ENCODE results near the gene SNX13.
"Not testable (repeated sequence)": the region's sequence is repeated elsewhere in the genome, so short reads cannot be mapped to it uniquely, and the experiment has no call there.

Gene SNX13

GRCh38 chr7:17846935-17847334, 93.4 kb downstream of the SNX13 start:
- DNase-seq (ENCODE audit: low read depth in 2 of 2), result no peak

- DNase-seq (ENCODE audit: low read depth in 2 of 2), result no peak
Measured at GRCh38 chr7:17845197-17845547, 95.1 kb downstream of the SNX13 start.

- DNase-seq (ENCODE audit: low read depth in 2 of 2), result no peak
Measured at GRCh38 chr7:17844514-17845196, 95.6 kb downstream of the SNX13 start.

- no peak for DNase-seq (ENCODE audit: low read depth in 2 of 2)
Measured at GRCh38 chr7:17844022-17844421, 96.3 kb downstream of the SNX13 start.

GRCh38 chr7:17843041-17843440, 97.3 kb downstream of the SNX13 start:
- no peak for DNase-seq (ENCODE audit: low read depth in 2 of 2)

GRCh38 chr7:17832820-17833355, 107.4 kb downstream of the SNX13 start:
- no peak for DNase-seq (ENCODE audit: low read depth in 2 of 2)

GRCh38 chr7:17832242-17832641, 108.1 kb downstream of the SNX13 start:
- no peak for DNase-seq (ENCODE audit: low read depth in 2 of 2)

- no peak for DNase-seq (ENCODE audit: low read depth in 2 of 2)
Measured at GRCh38 chr7:17830206-17830605, 110.1 kb downstream of the SNX13 start.

GRCh38 chr7:17829001-17829400, 111.3 kb downstream of the SNX13 start:
- no peak for DNase-seq (ENCODE audit: low read depth in 2 of 2)

- no peak for DNase-seq (ENCODE audit: low read depth in 2 of 2)
Measured at GRCh38 chr7:17822547-17823173, 117.6 kb downstream of the SNX13 start.

GRCh38 chr7:17816903-17817302, 123.4 kb downstream of the SNX13 start:
- DNase-seq (ENCODE audit: low read depth in 2 of 2), result no peak

GRCh38 chr7:17815318-17815717, 125.0 kb downstream of the SNX13 start:
- no peak for DNase-seq (ENCODE audit: low read depth in 2 of 2)

GRCh38 chr7:17814058-17814457, 126.2 kb downstream of the SNX13 start:
- no peak for DNase-seq (ENCODE audit: low read depth in 2 of 2)

- DNase-seq (ENCODE audit: low read depth in 2 of 2), result not testable (repeated sequence)
Measured at GRCh38 chr7:17809215-17809614, 131.1 kb downstream of the SNX13 start.

GRCh38 chr7:17807242-17807641, 133.1 kb downstream of the SNX13 start:
- DNase-seq (ENCODE audit: low read depth in 2 of 2), result no peak

GRCh38 chr7:17806631-17807030, 133.7 kb downstream of the SNX13 start:
- no peak for DNase-seq (ENCODE audit: low read depth in 2 of 2)

- no peak for DNase-seq (ENCODE audit: low read depth in 2 of 2)
Measured at GRCh38 chr7:17802056-17802455, 138.2 kb downstream of the SNX13 start.

GRCh38 chr7:17792075-17792936, 148.0 kb downstream of the SNX13 start:
- DNase-seq (ENCODE audit: low read depth in 2 of 2), result no peak

- DNase-seq (ENCODE audit: low read depth in 2 of 2), result no peak
Measured at GRCh38 chr7:17787257-17787656, 153.0 kb downstream of the SNX13 start.

- DNase-seq (ENCODE audit: low read depth in 2 of 2), result no peak
Measured at GRCh38 chr7:17786314-17786852, 153.9 kb downstream of the SNX13 start.

GRCh38 chr7:17782216-17782549, 158.1 kb downstream of the SNX13 start:
- no peak for DNase-seq (ENCODE audit: low read depth in 2 of 2)

GRCh38 chr7:17781491-17782215, 158.6 kb downstream of the SNX13 start:
- DNase-seq (ENCODE audit: low read depth in 2 of 2), result no peak
